ENCODE results near the gene COX7A2.
A peak's percentile ranks its signal among the peaks of the same experiment; 100 is the strongest.

COX7A2 gene, protein sequence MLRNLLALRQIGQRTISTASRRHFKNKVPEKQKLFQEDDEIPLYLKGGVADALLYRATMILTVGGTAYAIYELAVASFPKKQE

DNA sequence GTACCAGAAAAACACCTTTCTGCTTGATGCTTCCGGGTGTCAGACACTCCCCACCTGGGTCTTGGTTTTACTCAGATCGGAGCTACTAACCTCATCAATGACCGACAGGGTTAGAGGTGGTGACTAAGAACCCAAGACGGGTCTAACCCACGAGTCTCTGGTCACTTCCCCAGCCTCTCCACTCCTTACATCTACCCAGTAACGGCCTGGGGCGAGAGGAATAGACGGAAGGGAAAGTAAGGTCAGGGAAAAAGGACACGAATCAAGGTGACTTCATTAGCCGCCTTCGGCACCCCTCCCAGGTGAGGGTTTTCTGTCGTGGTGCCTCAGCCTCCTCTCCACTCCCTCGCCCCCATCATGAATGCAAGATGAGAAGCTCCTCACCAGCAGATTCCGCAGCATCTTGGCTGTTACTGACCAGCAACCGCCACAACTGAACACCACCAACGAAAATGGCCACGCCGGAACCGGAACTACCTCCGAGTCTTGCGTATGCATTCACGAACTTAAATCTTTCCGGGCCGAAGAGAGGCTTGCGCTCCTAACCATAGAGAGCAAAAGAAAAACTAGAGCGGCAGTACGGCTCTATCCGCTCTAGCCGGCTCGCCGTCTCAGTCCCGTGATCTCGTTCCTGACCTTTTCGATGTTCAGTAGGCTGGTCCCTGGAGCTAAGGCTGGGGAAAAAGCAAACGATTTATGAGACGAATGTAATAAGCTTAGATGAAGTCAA is at the start of gene COX7A2:
Gene COX7A2 (minus strand): TSS at position 469 of the 730 bp plus-strand sequence. CDS start 67 bp downstream, at position 402.
- DNase-seq = peak; percentile 96

DNA sequence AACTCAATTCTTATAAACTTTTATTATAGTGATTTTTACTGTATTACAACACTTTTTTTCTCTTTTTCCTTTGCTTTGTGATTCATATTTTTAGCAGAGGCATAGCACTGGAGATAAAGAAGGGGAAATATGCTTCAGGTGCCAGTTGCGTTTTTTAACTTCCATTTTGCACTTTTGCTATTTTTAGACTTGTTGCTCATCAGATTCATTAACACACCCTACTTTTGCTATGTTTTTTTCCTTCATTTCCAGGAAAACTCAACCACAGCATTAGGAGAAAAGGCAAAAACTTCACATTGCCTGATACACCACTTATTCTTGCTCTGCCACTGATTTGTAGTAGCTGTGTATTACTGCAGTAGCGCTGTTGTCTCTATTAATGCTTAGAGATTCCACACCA is 49.0 kb upstream of the COX7A2 start:
- no peak for DNase-seq

DNA sequence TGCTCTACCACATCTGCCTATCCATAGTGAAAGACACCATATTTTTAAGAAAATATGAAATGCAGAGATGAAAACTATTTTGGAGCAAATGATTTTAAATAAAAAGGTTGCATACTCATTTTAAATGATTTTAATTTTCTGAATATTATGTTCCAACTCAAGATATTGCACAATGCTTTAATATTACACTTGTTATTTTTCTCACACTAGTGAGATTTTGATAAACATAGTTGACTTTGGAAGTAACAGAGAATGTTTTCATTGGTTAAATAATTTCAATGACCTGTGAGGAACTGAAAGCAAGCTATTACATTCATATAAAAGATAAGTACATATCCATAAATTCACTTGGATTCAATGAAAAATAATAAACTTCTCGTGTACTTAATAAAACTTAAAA is 48.1 kb upstream of the COX7A2 start:
- DNase-seq = no peak

DNA sequence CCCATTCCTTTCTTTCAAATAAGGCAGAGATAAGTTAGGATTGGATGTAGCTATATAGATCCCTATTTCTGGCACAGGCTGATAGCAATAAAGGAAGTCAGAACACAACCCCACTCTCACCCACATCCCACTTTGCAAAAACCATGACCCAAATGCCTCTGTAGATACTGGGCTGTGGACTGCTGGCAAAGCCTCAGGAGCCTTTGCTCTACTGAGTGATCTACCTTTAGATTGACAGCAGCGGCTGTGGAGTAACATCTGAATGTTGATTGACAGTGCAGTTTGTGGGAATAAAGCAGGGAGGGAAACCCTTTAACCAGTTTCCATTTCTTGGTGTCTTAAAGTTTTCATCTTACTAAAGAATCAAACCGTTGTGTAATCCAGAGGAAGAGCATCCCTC is 47.7 kb upstream of the COX7A2 start:
- peak; percentile 11 for DNase-seq

DNA sequence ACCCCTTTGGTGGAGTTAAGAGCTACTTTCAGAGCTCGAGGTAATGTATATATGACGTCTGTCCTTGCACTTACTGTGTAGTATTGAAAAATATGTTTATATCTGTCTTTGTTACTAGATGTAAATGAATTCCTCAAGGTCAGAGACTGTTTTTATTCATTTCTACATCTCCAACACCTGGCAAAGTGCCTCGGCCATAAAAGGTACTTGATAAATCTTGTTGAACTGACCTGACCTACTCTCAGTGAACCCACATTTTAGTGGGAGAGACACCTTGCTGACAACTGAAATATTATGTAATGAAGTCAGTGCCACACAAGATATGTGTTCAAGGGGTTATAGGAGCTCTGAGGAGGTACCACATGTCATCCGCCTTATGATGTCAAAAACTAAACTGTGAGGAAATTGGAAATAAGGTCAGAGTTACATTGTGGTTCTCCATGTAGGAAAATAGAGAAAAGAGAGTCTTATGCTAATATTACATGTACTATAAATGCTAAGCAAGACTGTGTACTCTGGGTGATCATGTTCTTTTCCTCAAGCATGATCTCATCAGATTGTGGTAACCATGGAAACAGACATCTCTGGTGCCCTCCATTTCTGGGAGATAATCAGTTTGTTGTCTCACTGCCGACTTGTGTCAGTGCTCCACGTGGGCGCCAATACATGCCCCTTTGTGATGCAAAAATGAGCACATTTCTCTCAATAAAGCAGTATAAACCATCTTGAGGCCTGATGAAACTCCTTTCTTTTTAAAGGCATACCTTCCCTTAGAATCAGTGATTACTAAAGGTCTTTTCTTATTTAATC is 46.7 kb upstream of the COX7A2 start:
- no peak for DNase-seq

DNA sequence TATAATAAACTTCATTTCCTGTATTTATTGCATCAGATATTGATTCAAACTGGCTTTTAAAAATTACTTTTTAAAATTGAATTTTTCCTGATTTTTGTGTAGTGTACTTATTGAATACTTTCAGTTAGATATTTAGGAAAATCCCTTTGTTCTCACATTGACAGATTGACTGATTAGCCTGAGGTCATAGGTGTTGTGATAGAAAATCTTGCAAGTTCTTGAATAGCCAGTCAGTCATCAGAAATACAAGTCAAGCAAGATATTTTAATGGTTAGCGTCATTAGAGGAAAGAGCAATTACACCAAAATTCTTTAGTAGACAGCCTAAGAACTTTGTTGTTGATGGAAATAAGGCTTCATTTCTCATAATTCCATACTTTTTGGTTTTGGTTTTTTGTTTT is 44.4 kb upstream of the COX7A2 start:
- DNase-seq = no peak

DNA sequence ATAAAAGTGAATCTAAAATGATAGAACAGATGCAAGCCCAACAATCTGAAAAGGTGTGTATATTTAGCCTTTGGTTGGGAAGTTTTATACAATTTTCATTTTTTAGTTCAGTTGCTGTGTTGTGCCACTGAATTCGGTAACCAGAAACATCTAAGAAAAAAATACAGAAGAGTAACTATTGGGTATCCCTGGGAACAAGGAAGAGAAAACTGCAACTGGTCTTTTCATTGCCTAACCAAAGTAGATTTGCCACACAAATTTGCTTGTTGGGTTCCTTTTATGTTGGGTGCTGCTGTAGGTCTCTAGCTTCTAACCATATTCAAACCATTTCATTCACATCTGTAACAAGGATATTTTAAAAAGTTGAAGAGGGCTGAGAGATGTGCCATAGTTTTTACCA is 43.8 kb upstream of the COX7A2 start:
- DNase-seq = no peak

DNA sequence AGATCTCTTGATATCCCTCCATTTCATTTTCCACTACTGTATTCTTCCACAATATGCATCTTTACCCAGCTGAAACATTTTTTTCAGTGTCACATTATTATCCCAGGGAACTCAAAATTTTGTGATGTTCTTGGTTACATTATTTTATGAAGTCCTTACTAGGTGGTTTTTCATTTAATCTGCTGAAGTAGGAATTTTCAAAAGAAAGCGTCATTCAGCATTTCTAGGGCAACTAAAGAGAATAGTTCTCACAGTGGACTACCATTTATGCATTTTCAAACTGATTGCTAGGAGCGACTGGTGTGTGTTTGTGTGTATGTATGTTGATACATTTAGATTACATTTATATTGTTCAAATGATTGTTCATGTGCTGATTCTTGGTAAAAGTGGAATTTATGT is 43.4 kb upstream of the COX7A2 start:
- DNase-seq = no peak

DNA sequence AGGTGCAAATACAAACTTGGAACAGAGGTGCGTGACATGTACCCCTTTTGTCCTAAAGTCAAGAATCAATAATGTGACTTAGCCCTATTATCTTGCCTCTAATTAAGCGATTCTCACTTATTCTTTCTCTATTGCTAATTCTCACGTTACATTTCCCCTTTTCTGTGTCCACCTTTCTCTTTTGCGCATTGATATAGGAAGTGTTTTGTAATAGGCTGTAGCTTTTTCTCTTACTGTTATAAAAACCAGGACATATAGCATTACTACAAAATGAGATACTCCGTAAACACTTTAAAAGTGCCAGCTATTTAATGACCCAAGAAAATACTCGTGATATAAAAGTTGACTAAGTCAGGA is 41.7 kb upstream of the COX7A2 start:
- no peak for DNase-seq

DNA sequence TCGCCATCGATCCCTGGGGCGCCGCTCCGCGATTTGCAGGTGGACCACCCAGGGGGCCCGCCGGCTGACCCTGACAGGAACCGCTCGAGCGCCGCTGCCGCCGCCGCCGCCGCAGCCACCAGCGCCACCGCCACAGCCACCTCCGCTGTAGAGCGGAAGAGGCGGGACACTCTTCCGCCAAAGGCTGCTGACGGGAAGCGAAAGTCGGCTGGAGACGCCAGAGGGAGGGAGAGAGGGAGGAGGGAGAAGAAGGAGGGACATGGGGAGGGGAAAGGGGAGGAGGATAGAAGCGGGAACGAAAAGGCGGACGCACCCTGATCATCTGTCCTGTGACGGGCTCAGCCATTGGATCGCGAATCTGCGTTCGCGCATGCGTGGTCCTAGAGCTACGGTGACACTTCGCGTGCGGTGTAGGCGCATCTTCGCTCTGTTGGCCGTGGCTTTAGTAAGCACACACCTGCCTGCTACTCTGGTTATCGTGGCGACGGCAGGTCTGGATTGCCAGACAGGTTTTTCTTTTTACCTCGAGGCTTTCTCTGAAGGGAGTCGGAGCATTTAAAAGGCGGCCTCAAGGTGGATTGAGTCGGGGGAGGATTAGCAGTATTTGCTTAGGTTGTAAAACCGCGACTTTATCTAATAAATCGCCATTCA is 41.2 kb upstream of the COX7A2 start, which contains the start of gene TMEM30A:
Gene TMEM30A (minus strand): TSS at position 161 of the 651 bp plus-strand sequence. CDS start 154 bp downstream, at position 7.
- DNase-seq = peak; percentile 99

DNA sequence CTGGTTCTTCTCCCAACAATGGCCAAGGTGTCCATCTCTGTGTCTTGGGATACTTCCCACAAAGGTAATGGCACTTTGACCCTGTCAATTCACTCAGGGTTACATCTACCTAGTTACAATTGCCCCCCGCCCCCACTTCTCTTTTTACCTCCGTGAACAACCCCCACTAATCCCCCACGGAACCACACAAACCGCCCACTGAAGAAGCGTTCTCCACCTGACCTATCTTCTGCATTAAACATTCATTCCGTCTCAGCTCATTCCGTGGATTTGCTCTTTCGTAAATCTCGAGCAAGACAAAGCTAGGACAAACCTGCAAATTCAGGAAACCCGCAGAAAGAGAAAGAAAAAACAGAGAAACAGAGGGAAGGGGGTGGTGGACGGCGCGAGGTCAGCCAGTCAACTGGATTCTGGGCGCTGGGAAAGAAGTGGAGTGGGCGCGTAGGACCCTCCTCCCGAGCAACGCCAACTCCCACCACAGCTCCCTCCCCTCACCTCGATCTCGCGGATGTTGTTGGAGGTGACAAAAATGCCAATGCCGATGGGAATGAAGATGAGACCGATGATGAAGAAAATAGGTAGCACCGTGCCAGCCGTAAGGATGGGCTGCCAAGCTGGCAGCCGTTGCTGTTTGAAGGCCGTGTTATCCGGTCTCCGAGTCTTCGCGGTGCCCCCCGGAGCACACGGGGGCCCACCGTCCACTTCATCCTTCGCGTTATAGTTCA is 40.5 kb upstream of the COX7A2 start:
- peak; percentile 61 for DNase-seq

DNA sequence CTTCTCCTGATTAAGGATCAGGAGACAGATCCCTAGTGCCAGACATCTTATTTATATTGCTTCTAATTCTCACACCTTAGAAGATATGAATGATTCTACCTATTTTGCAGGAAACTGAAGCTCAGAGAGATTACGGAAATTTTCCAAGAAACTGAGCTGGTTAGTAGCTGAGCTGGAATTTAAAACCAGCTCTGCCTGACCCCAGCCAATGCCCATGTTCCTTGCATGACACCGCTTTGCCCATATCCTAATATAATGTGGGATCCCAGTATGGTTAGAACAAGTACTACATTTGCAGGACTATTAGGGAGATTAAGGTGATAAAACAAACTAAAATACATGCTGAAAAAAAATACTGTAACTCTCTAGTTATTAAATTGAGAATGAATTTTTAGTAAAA is 39.1 kb upstream of the COX7A2 start:
- peak; percentile 1 for DNase-seq

DNA sequence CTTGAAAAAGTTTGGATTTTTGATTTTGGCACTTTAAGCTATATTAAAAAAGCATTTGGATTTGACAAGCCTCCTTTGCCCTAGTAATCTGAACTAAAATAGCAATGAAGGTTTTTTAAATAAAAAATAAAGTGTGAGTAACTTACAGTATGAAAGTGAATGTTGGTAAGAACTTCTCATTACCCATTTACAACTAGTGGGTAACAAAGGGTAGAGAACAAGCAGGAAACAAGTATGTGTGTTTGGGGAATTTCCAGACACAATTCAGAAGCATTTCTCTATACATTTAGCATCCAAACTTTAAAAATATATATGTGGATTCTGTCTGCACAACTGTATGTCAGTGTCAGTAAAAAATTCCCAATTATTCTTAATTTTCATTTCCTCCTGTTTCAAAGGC is 38.1 kb upstream of the COX7A2 start:
- no peak for DNase-seq

DNA sequence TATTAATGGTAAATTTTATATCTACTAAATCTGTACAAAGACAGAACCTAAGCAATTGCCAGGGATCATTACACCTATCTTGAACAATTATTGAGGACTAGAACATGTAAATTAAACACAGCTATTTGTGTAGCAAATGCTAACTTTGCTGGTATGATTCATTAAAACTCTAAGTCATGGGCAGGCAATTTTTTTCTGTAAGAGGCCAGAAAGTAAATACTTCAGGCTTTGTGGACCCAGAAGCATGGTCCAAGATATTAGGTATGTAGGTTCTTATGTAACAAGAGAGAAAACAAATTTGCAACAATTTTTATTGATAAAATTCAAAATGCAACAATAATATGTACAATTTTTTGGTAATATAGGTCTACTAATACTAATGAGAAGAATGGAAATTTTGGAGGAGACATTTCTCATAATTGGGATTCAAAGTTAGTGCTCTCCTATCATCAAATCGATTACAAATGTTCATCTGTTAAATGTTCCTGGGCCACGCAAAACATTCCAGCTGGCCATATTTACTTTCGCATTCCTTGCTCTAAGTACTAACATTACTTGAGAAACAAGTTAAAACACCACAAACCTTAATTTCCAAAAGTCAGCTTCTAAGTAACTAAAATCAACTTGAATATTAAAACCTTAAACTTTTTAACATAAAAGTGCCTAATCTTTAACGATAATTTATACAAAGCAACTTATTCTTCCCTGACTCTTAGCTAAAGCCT is 36.7 kb upstream of the COX7A2 start:
- DNase-seq = no peak

DNA sequence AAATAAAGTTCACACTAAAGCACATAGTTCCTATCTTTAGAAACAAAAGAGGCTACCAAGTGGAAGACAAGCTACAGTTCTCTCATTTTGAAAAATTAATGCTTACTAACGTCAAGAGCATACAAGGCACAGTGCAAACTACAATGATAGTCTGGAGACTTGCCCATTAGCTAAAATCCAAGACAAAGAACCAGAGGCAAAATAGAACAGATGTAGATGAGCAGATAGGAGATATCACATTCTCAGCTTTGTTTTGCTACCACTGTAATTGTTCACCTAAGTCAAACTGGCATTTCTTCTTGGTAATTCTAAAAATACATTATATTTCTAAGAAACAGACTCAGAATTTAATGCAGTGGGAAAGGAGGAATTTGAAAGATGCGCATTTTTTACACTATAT is 35.8 kb upstream of the COX7A2 start:
- no peak for DNase-seq

DNA sequence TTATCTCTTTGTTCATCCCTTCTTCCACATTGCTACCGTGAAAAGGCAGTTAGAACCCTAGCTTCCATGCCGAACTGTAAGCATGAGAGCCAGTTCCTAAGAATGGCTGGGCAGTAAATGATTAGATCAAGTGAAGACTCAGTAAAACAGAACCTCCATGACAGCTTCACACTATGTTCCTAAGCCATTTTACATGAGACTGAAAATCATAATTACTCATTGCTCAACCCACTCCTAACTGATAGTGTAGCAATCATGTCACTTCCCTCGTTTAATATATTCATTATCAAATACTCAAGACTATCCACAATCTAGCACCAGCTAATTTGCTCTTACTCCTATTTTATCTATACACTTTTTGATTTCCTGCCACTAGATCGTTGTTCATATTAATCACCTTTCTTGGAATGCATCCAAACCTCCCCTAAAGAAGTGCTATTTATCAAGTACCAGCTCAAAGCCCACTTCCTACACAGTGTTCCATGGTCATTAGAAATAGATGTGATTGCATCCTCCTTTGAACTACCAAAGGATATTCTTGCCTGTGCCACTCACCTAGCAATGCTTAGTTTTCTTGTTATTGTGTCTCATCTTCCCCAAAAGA is 35.0 kb upstream of the COX7A2 start:
- DNase-seq = peak; percentile 0

DNA sequence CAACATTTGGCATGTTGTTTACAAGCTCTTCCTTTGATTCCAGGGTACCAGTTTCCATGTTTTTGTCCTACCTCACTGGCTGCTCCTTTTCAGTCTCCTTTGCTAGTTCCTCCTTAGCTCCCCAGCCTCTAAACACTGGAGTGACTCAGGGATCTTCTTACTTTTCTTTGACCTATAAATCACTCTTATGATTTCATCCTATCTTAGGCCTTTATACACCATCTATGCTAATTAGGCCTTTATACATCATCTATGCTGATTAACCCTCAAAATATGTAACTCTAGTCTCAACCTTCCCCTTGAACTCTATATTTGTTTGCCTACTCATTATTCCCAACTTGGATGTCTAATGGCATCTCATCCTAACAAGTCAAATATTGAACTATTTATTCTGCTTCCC is 31.5 kb upstream of the COX7A2 start:
- DNase-seq = no peak

DNA sequence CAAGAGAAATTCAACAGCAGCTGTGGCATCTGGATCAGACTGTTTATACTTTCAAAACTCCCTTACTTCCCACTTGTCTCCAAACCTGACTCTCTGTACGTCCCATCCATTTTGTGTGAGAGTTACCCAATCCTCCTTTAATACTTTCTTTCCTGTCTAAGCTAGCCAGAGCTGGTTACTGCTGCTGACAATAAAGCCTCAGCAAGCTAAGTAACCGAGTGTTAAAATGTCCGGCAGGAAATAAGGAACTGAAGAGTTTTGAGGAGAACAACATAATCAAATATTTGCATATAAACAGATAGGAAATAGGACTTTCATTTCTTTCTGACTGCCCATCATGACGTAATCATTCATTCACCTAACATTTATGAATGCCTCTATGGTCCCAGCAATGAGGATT is 29.4 kb upstream of the COX7A2 start:
- no peak for DNase-seq

DNA sequence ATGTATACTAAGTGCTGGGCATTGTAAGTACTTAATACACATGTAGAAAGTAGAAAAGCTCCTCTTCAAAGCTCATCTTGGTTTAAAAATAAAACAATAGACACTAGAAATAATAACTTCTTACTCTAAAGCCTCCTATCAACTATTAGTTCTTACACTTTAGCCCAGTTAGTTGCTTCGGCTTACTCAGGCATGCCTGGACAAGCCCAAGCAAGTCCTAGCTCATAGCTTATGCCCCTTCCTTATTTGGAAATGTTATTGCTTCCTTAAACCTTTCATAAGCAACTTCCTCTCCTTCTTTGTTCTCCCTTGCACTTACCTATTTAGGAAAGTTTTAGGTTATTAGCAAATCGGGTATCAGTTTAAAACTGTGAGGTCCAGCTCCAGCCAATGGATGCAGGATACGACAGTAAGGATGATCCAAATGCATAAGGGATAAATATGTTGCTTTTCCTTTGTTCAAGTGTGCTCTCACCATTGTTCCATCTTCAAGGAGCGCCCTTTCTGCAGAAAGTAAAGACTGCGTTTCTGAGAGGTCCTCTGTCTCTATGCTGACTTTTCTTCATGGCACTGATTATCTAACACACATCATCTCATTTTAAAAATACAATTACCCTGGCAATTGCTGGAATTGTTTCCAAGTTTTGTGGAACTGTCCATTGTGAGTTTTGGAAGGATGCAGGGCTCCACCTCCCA is 28.7 kb upstream of the COX7A2 start:
- no peak for DNase-seq

DNA sequence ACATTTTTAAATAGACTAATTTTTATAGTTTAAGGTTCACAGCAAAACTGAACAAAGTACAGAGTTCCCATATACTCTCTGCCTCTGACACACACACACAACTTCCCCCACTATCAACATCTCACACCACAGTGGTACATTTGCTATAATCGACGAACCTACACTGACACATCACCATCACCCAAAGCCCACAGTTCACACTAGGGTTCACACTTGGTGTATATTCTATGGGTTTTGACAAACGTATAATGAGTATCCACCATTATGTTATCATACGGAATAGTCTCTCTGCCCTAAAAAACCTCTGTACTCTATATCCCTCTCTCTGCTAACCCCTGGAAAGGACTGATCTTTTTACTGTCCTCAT is 25.4 kb upstream of the COX7A2 start:
- no peak for DNase-seq
